Cortex of kidney (tissue), 1 donor: ENCODE results near the gene SNX9.
"Not testable (repeated sequence)": the region's sequence is repeated elsewhere in the genome, so short reads cannot be mapped to it uniquely, and the experiment has no call there.

Source experiments
- DNase-seq: peaks from one replicate; lab custom pipeline; 2025; lab: John Stamatoyannopoulos, UW

SNX9 gene

GRCh38 chr6:157928428-157928827, 105.4 kb downstream of the SNX9 start:
- no peak for DNase-seq

- DNase-seq = no peak
Observed at GRCh38 chr6:157929076-157929475, 106.0 kb downstream of the SNX9 start.

DNA sequence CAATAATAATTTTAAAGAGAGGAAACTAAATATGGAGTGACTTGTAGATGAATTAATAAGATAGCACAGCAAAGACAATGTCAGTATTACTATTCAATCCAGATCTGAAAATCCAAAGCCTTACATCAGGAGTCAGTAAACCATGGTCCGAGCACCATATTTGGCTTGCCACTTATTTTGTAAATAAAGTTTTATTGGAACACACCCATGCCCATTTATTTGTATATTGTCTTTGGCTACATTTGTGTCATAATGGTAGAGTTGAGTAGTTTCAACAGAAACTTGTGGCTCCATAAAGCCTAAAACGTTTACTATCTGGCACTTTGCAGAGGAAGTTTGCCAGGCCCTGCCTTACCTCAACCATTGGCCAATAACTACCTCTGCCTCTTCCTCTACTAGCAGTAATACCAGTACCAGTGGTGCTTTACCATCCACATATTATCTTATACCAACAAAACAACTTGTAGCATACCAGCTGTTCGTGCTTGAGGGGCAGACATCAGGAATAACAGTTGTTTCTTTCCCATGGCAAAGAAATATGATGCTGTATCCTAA, 106.8 kb downstream of the SNX9 start:
- no peak for DNase-seq

GRCh38 chr6:157935786-157936185, 112.7 kb downstream of the SNX9 start:
- no peak for DNase-seq

DNA sequence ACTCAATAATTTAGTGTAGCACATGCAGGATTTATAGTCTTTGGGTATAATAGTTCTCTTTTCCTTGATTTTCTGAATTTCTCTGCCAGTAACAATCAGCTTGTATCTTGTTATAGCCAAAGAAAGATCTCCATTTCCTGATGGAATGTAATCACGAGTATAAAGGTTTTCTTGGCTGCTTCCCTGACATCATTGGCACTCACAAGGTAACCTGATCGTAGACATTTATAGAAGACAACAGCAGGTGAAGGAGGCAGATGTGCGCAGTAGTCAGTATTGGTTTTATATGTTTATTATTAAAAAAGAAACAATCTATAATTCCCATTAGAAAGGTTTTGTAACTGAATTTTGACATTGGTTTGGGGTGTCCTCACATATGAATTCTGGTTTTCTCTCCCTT, 114.3 kb downstream of the SNX9 start:
- no peak for DNase-seq

GRCh38 chr6:157937916-157938315, 114.9 kb downstream of the SNX9 start:
- DNase-seq = no peak

DNA sequence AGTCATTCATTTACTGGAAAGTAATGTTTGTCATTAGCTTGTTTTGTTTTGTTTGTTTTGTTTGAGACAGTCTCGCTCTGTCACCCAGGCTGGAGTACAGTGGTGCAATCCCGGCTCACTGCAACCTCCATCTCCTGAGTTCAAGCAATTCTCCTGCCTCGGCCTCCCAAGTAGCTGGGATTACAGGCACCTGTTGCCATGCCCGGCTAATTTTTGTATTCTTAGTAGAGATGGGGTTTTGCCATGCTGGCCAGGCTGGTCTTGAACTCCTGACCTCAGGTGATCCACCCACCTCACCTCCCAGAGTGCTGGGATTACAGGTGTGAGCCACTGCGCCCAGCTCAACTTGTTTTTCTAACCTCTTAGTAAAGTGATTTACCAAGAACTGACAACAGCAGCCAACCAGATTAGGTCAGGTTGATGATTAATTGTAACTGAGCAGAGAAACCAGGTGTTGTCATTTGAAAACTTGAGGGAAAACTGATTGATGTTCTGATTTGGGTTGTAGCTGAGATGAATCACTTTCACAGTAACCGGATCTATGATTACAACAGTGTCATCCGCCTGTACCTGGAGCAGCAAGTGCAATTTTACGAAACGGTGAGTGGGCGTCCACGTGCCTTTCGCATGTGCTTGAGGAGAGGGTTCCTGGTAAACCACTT, 117.5 kb downstream of the SNX9 start:
- not testable (repeated sequence) for DNase-seq

GRCh38 chr6:157941101-157941863, 118.2 kb downstream of the SNX9 start:
- no peak for DNase-seq

GRCh38 chr6:157942351-157942750, 119.3 kb downstream of the SNX9 start:
- DNase-seq = no peak

DNA sequence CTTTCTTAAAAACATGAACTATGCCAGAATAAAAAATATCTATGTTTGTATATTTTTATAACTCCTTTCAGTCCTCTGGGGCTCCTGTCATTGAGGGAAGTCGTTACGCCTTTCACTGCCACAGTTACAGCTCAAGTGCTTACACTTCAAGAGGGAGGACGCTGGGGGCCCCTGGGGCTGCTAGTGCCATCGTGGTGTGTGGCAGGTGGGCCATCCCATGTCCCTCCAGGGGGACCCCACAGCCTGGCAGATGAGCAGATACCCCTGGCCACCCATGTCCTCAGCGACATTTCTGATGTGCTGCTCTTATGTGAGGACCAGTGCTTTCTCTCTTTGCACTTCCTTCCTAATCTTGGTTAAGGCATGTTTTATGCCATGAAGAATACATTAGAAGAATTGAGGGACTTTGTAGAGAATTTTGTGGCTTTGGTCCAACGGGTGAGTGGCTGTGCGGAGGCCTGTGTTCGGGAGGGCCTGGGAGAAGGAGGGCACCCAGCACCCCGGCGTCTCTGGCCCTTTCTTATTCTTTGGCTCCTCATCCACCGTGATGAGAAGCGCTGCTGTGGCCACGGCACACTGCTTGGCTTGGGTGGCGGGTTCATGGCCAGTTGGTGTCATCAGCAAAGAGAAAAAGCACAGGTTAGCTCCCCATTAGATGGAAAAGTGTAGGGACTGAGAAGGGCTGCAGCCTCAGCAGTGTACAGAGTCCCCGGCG, 120.4 kb downstream of the SNX9 start:
- no peak for DNase-seq

DNA sequence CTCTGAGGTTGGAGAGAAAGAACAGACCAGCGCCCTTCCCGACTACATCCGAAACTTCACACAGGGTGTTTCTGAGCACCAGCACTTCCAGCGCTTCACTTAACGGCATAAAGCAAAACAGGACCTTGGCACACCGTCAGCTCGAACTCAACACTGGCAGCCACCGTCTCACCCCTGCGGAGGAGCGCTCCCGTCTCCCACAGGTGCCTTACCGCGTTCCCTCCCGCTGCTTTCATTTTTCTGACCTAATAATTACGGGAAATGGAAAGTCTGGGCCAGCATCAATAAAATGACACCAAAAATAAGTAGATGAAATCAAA, 120.9 kb downstream of the SNX9 start:
- no peak for DNase-seq

- no peak for DNase-seq
Observed at GRCh38 chr6:157944983-157945931, 122.2 kb downstream of the SNX9 start.

DNA sequence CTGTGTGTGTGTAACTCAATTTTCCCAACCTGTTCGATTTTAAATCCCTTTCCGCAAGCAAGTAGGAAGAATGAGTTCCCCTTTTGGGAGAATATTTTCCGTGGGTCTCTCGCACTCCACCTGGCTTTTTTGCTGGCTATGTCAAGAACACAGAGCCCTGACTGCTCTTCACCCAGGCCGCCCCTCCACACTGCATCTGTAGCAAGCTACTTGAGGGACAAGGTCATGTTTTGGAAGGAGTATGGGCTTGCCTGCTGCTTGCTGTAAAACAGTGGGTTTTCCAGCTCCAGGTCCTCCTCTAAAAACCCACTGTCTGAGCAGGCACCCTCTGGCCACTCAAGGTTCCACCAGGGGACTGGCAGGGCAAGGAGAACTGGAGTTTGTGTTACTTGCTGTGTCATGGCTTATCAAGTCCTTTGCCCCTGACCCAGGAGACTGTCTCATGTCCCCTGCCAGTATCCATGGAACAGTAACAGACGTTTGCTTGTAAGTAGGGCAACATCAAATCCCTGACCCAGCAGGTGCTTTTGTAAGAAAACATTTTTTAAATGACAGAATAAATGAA, 123.1 kb downstream of the SNX9 start:
- no peak for DNase-seq

- DNase-seq = no peak
Observed at GRCh38 chr6:157946865-157947532, 124.0 kb downstream of the SNX9 start.

DNA sequence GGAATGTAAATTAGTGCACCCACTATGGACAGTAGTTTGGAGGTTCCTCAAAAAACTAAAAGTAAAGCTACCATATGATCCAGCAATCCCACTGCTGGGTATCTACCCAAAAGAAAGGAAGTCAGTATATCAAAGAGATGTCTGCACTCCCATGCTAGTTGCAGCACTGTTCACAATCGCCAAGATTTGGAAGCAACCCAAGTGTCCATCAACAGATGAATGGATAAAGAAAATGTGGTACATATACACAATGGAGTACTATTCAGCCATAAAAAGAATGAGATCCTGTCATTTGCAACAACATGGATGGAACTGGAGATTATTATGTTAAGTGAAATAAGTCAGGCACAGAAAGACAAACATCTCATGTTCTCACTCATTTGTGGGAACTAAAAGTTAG, 127.9 kb downstream of the SNX9 start:
- not testable (repeated sequence) for DNase-seq

DNA sequence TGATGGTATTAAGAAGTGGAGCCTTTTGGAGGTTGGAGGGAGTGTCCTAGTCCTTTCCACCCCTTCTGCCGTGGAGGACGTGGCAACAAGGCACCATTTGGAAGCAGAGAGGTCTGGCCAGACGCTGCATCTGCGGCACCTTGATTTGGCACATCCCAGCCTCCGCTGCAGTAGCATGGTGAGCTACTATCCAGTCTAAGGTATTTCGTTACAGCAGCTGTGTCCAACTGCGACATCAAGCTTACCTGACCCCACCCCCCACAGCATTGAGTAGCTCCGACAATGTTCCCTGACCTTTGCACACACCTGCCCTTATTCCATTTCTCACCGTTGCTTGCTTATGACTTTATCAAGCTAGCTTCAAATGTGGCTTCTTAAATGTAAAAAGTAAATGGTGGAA, 128.8 kb downstream of the SNX9 start:
- no peak for DNase-seq

GRCh38 chr6:157952861-157953351, 129.9 kb downstream of the SNX9 start:
- no peak for DNase-seq

DNA sequence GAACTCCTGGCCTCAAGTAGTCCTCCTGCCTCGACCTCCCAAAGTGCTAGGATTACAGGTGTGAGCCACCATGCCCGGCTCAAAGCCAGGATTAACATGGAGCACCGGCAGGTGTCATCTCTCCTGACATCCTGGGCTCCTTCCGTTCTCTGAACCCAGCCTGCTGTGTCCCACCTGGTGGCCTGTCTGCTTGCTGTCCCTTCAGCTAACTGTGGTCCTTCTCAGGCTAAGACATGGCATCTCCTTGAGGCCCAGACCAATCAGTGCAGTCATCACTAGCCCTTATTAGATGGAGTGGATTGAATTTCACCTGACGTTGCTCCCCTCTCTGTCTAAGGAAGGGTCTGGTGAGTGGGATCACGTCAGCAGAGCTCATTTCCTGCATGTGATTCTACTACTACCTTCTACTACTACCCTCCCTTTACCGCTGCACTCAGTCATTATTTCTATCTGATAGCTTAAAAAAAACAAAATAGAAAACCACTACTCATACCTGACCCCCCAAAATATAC, 130.6 kb downstream of the SNX9 start:
- no peak for DNase-seq

DNA sequence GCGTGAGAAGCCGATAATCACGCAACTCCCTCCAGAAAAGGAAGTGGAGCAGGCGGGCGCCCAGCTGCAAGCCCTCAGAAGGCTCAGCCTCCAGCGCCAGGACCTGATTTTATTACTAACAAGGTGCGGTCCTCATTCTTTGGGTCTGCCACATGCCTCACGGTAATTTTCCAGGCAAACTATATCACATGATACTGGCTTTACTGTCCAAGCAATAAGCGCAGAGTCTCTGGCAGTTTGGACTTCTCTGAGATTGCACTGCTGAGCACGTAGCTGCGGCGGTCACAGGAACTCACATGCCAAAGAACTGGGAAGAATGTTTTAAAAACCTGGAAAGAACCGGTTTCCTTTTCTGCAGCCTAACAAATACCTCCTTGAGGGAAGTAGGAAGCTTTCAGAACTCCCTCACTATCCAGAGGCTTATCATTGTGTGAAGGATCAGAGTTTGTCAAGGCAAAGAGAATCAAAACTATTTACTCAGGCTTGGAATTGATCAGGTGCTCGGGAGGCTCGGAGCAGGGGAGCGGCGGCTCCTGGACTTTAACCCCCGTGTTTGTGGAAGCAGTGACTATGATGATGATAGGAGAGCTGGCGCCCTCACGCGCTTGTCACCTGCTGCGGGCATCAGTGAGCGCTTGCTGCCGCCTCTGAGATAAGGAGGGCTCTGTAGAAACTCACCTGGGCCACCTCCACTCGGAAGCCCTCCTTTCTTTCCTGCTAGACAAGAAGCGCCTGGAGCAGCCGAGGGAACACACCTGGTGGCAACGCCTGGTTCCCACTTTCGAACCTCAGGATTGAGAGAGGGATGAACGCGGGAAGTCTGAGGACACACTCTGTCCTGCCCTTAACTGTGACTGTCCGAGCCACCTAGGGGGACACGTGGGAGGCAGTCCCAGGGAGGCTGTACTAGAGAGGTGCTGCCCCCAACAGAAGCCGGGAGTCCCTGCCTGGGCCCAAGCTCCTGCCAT, 131.4 kb downstream of the SNX9 start:
- no peak for DNase-seq
